ENCODE data around the gene SMPD1. TPM values are rescaled to one million over a fixed set of nuclear protein-coding genes. Genes with fewer than 3 reads are reported as not detected.
A peak's percentile ranks its signal among the peaks of the same experiment; 100 is the strongest.

Gene SMPD1
- total and polyA plus RNA-seq, 12 donors, result 53.8 to 88.1 (median 66.3) TPM

- peak overlapping the region in 7 of 10 donors; percentile 38 to 67 (median 44) for H3K27ac ChIP-seq
- DNase-seq, result peak; percentile 20 to 59
- H3K27me3 ChIP-seq, result no peaks in the 10 kb centered on the region
- TF ChIP-seq, protein P1, sequence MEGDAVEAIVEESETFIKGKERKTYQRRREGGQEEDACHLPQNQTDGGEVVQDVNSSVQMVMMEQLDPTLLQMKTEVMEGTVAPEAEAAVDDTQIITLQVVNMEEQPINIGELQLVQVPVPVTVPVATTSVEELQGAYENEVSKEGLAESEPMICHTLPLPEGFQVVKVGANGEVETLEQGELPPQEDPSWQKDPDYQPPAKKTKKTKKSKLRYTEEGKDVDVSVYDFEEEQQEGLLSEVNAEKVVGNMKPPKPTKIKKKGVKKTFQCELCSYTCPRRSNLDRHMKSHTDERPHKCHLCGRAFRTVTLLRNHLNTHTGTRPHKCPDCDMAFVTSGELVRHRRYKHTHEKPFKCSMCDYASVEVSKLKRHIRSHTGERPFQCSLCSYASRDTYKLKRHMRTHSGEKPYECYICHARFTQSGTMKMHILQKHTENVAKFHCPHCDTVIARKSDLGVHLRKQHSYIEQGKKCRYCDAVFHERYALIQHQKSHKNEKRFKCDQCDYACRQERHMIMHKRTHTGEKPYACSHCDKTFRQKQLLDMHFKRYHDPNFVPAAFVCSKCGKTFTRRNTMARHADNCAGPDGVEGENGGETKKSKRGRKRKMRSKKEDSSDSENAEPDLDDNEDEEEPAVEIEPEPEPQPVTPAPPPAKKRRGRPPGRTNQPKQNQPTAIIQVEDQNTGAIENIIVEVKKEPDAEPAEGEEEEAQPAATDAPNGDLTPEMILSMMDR (IDR thresholded peaks at IDR 0.05), result no peak
- ATAC-seq, result peak; percentile 48 to 87 (median 69)
- no peak overlapping the region for H3K4me3 ChIP-seq
- 60 to 64% methylated on average over 8 to 9 of the region's 9 CpGs for WGBS, 2 donors
- H3K36me3 ChIP-seq, result no peaks in the 10 kb centered on the region
- intact Hi-C loops (cut with DNase I), result loop anchor here in 3 of 10 donors (10.0 kb wide), 2 partner anchors 62 to 102 kb away; partner anchors contain the start of gene CCKBR (in 2 of the 3)
- peaks cover 0 to 19% (median 5%) of the 10 kb centered on the region in 9 donors for H3K4me1 ChIP-seq
- no peaks in the 10 kb centered on the region for H3K9me3 ChIP-seq
These were observed 33.1 kb upstream of the SMPD1 start for GRCh38 chr11:6357222-6357621.

DNA sequence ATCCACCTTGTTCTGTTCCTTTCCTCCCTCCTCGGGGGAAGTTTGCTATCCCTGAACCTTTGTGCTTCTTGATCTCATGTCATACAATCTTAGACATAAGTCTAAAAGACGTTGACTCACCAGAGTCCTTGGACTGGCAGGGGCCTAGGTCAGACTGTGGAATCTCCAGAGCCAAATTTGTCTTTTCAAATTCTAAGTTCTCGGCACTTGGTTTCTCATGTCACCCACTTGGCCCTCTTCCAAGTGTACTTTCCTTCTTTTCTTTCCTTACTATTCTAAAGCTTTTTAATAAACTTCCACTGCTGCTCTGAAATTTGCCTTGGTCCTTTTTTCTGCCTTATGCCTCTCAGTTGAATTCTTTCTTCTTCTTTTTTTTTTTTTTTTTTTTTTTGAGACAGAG is 30.1 kb upstream of the SMPD1 start:
- TF ChIP-seq, protein P1 (IDR thresholded peaks at IDR 0.05), result no peak
- 68 to 71% methylated on average over 3 of the region's 3 CpGs for WGBS, 2 donors
- Histone ChIP-seq H3K27me3 (no peaks in the 10 kb centered on the region), H3K27ac (no peak overlapping the region), H3K9me3 (no peaks in the 10 kb centered on the region), H3K4me3 (no peak overlapping the region), H3K4me1 (peaks cover 0 to 20% (median 9%) of the 10 kb centered on the region in 9 donors), H3K36me3 (no peaks in the 10 kb centered on the region)
- ATAC-seq (no peak), DNase-seq (no peak)
- intact Hi-C loops (cut with DNase I), result loop anchor here in 5 of 10 donors (5.0 kb wide), 5 partner anchors 58 to 338 kb away; partner anchors contain the start of gene CNGA4 (in 1 of the 5)

DNA sequence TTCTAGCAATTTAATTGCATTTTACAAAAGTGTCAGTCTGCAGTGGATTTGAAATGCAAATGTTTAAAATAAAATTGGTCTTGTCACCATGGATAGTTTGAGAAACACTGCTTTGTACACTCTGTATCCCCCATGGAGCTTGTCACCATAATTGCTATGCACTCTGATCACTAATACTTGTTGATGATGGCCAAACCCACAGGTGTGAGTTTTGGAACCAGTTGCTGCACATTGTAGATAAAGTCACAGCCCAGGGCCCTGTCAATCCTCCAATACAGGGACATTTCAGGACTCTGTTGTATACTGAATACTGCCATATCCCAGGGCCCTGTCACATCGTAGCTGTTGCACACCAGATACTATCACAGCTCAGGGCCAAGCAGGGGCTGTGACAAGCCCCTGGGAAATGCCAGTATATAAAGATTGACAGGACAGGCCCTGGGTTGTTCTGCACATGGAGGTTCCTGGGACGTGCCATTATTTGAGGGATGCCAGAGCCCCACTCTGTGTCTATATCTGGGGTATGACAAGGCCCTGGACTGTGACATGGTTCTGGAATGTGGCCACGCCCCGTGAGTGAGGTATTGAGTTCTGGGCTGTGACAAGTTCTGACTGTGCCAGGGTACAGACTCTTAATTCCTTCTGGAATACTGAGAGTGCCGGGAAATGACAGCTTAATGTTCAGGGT is 27.9 kb upstream of the SMPD1 start:
- Histone ChIP-seq H3K9me3 (no peaks in the 10 kb centered on the region), H3K27me3 (no peaks in the 10 kb centered on the region), H3K27ac (peak overlapping the region; percentile 65 to 87 (median 82)), H3K36me3 (no peaks in the 10 kb centered on the region), H3K4me3 (peak overlapping the region in 3 of 10 donors; percentile 9 to 10 (median 9)), H3K4me1 (peaks cover 0 to 13% (median 0%) of the 10 kb centered on the region in 9 donors)
- intact Hi-C loops (cut with DNase I), result loop anchor here in 7 of 10 donors (2.0 to 5.0 kb wide), 8 partner anchors 44 to 340 kb away; partner anchors contain the start of gene CNGA4 (in 1 of the 7)
- DNase-seq (peak; percentile 75 to 86), ATAC-seq (peak; percentile 85 to 98 (median 96))
- WGBS, 2 donors, result 38 to 56% methylated on average over 5 of the region's 5 CpGs
- TF ChIP-seq, protein P1 (IDR thresholded peaks at IDR 0.05), result no peak

GRCh38 chr11:6362873-6363678 is 27.2 kb upstream of the SMPD1 start:
- Histone ChIP-seq H3K4me1 (peaks cover 0 to 13% (median 0%) of the 10 kb centered on the region in 9 donors), H3K27me3 (no peaks in the 10 kb centered on the region), H3K4me3 (peak overlapping the region in 4 of 10 donors; percentile 9 to 16 (median 10)), H3K9me3 (no peaks in the 10 kb centered on the region), H3K36me3 (no peaks in the 10 kb centered on the region), H3K27ac (peak overlapping the region; percentile 65 to 87 (median 82))
- peak; percentile 89 to 98 (median 94) for ATAC-seq
- TF ChIP-seq, protein P1 (IDR thresholded peaks at IDR 0.05), result peak; percentile 80 to 97 (median 90)
- intact Hi-C loops (cut with DNase I), result loop anchor here in 7 of 10 donors (2.0 to 5.0 kb wide), 8 partner anchors 44 to 341 kb away; partner anchors contain the start of gene CNGA4 (in 1 of the 7)
- WGBS, 2 donors, result 34 to 54% methylated on average over 6 of the region's 6 CpGs
- DNase-seq, result peak; percentile 78 to 84

Measured in heart right ventricle (tissue), 16 donors.